ENCODE results near the gene LIG1. TPM values are rescaled to one million over a fixed set of nuclear protein-coding genes. Genes with fewer than 3 reads are reported as not detected.

The LIG1 gene
- total and polyA plus RNA-seq, 2 of the 13 experiments (the other 11 are each of a cell fraction or from before 2014, with no cell fraction given) = 20.1 to 64.4 TPM

- 96% methylated on average over 3 of the region's 3 CpGs for WGBS (ENCODE audit: low lambda C conversion rate)
- no peak overlapping the region for H3K4me2 ChIP-seq (ENCODE audit: low read depth, low read length)
- H3K9ac ChIP-seq (ENCODE audit: insufficient read depth, low read depth, low read length) = no peak overlapping the region
- no peak for DNase-seq (ENCODE audit: low spot score)
- intact Hi-C loops (cut with micrococcal nuclease; ENCODE audit: unreplicated experiment) (no loop called here), in situ Hi-C loops (cut with HindIII; ENCODE audit: extremely low pct_ligation_motif_present, low pct_unique_long_range_greater_than_20kb) (no loop called here)
- FAIRE-seq = no peak
- H3K27ac ChIP-seq (ENCODE audit: extremely low read length, insufficient read depth, low read length) = no peak overlapping the region
- H3K4me3 ChIP-seq (replicated peaks in 1 of 3; ENCODE audit: insufficient read depth in 1 of 3, low read depth in 2 of 3, low read length in 3 of 3) = no peak overlapping the region
- CTCF ChIA-PET (ENCODE audit: low intra/inter-chr PET ratio, low total read pairs) = no interaction called here
- H3K36me3 ChIP-seq (replicated peaks in 1 of 2; ENCODE audit: control insufficient read depth in 1 of 2, insufficient read depth in 2 of 2, low read length in 2 of 2) = peaks cover 2 to 8% of the 10 kb centered on the region in 2 experiments; a peak in 4 of 5 replicates
- H3K4me1 ChIP-seq (ENCODE audit: insufficient read depth, low read length) = peaks cover 7% of the 10 kb centered on the region
- H3K79me2 ChIP-seq (ENCODE audit: insufficient read depth, low read length) = peaks cover 2% of the 10 kb centered on the region
- no TSS peak for BruUV-seq (replicated peaks)
- no peak overlapping the region for H2AFZ ChIP-seq (ENCODE audit: low read length)
- POLR2A ChIA-PET = no interaction called here
- H4K20me1 ChIP-seq (ENCODE audit: insufficient read depth, low read length) = no peaks in the 10 kb centered on the region
- ATAC-seq = no peak
- H3K9me3 ChIP-seq (ENCODE audit: low read length) = peaks cover 2% of the 10 kb centered on the region
- no peak for TF ChIP-seq HMG20A (CRISPR knock-in tag; IDR thresholded peaks at IDR 0.05; ENCODE audit: borderline replicate concordance)
- peak; percentile 68 for TF ChIP-seq ZNF629 (CRISPR knock-in tag; conservative IDR thresholded peaks at IDR 0.05)
- H3K27me3 ChIP-seq (ENCODE audit: control insufficient read depth in 1 of 2, insufficient read depth in 2 of 2, low read length in 2 of 2) = no peaks in the 10 kb centered on the region; a peak in 1 of 5 replicates
Measured at GRCh38 chr19:48176226-48176625, 6.1 kb upstream of the LIG1 start.

DNA sequence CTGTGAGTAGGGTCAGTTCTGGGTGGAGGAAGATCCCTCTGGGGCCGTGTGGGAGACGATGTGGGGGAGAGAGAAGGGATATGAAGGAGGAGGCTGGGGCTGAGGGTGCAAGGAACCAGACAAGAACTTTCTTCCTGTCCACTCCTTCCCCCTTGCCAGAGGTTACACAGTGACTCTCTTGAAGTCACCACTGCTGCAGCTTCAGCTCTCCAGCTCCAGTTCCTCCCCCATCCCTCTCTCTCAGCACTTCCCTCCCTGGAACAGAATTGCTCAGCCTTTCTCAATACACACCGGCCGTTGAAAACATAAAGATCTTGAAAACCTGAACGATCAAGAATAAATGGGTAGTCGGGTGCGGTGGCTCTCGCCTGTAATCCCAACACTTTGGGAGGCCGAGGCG lies 5.4 kb upstream of the LIG1 start:
- no peak overlapping the region for H3K9ac ChIP-seq (ENCODE audit: insufficient read depth, low read depth, low read length)
- no TSS peak for BruUV-seq (replicated peaks)
- H3K79me2 ChIP-seq (ENCODE audit: insufficient read depth, low read length) = peaks cover 8% of the 10 kb centered on the region
- DNase-seq (ENCODE audit: low spot score) = no peak
- TF ChIP-seq ONECUT2 (CRISPR knock-in tag; IDR thresholded peaks at IDR 0.05) (no peak), IRX3 (CRISPR knock-in tag; IDR thresholded peaks at IDR 0.05; ENCODE audit: borderline replicate concordance, low read depth) (no peak), ZNF704 (CRISPR knock-in tag; IDR thresholded peaks at IDR 0.05; ENCODE audit: borderline replicate concordance) (no peak), ZNF713 (CRISPR knock-in tag; IDR thresholded peaks at IDR 0.05) (no peak), ZNF781 (CRISPR knock-in tag; IDR thresholded peaks at IDR 0.05; ENCODE audit: borderline replicate concordance, not compliant biosample characterization) (no peak), ZNF549 (CRISPR knock-in tag; IDR thresholded peaks at IDR 0.05) (no peak), KDM5A (IDR thresholded peaks at IDR 0.05; ENCODE audit: borderline replicate concordance, low read length) (no peak), SKI (IDR thresholded peaks at IDR 0.05; ENCODE audit: partially characterized antibody) (no peak)
- TF ChIP-seq, protein P1, sequence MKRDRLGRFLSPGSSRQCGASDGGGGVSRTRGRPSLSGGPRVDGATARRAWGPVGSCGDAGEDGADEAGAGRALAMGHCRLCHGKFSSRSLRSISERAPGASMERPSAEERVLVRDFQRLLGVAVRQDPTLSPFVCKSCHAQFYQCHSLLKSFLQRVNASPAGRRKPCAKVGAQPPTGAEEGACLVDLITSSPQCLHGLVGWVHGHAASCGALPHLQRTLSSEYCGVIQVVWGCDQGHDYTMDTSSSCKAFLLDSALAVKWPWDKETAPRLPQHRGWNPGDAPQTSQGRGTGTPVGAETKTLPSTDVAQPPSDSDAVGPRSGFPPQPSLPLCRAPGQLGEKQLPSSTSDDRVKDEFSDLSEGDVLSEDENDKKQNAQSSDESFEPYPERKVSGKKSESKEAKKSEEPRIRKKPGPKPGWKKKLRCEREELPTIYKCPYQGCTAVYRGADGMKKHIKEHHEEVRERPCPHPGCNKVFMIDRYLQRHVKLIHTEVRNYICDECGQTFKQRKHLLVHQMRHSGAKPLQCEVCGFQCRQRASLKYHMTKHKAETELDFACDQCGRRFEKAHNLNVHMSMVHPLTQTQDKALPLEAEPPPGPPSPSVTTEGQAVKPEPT (CRISPR knock-in tag; IDR thresholded peaks at IDR 0.05; ENCODE audit: low read depth) = no peak
- TF ChIP-seq, protein P2, sequence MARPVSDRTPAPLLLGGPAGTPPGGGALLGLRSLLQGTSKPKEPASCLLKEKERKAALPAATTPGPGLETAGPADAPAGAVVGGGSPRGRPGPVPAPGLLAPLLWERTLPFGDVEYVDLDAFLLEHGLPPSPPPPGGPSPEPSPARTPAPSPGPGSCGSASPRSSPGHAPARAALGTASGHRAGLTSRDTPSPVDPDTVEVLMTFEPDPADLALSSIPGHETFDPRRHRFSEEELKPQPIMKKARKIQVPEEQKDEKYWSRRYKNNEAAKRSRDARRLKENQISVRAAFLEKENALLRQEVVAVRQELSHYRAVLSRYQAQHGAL (CRISPR knock-in tag; IDR thresholded peaks at IDR 0.05; ENCODE audit: not compliant biosample characterization) = no peak
- no peak overlapping the region for H3K27ac ChIP-seq (ENCODE audit: extremely low read length, insufficient read depth, low read length)
- POLR2A ChIA-PET = no interaction called here
- WGBS (ENCODE audit: low lambda C conversion rate) = 96% methylated on average over 10 of the region's 10 CpGs
- no peak overlapping the region for H2AFZ ChIP-seq (ENCODE audit: low read length)
- in situ Hi-C loops (cut with HindIII; ENCODE audit: extremely low pct_ligation_motif_present, low pct_unique_long_range_greater_than_20kb) (no loop called here), intact Hi-C loops (cut with micrococcal nuclease; ENCODE audit: unreplicated experiment) (no loop called here)
- no peak overlapping the region for H3K4me2 ChIP-seq (ENCODE audit: low read depth, low read length)
- no peaks in the 10 kb centered on the region for H3K9me3 ChIP-seq (ENCODE audit: low read length)
- peaks cover 9% of the 10 kb centered on the region for H3K4me1 ChIP-seq (ENCODE audit: insufficient read depth, low read length)
- FAIRE-seq = no peak
- no peak for ATAC-seq
- H3K27me3 ChIP-seq (ENCODE audit: control insufficient read depth in 1 of 2, insufficient read depth in 2 of 2, low read length in 2 of 2) = no peaks in the 10 kb centered on the region; a peak in 1 of 5 replicates
- H4K20me1 ChIP-seq (ENCODE audit: insufficient read depth, low read length) = no peaks in the 10 kb centered on the region
- no peak overlapping the region for H3K4me3 ChIP-seq (replicated peaks in 1 of 3; ENCODE audit: insufficient read depth in 1 of 3, low read depth in 2 of 3, low read length in 3 of 3)
- peaks cover 2 to 8% of the 10 kb centered on the region in 2 experiments; a peak in 4 of 5 replicates for H3K36me3 ChIP-seq (replicated peaks in 1 of 2; ENCODE audit: control insufficient read depth in 1 of 2, insufficient read depth in 2 of 2, low read length in 2 of 2)
- CTCF ChIA-PET (ENCODE audit: low intra/inter-chr PET ratio, low total read pairs) = no interaction called here
